Fibroblast of lung (primary cell): ENCODE results near the gene ULK2. TPM values are rescaled to one million over a fixed set of nuclear protein-coding genes. Genes with fewer than 3 reads are reported as not detected.

Experiments used
- DNase-seq, 2 donors: peaks; one replicate each; pipeline versions ENCODE4 v3.0.0 to v3.0.0-alpha.2; 2010; ENCODE audit warnings: low read depth in 2 of 2
- H2AFZ ChIP-seq: 2 replicates; pipeline ENCODE4 v1.5.1; 2012; ENCODE audit warnings: low read length, control low read depth, inconsistent platforms
- H3K27ac ChIP-seq: 2 replicates; pipeline ENCODE4 v1.5.1; 2011; ENCODE audit warnings: low read length, control low read depth; ENCODE audit not compliant: insufficient read depth
- H3K27me3 ChIP-seq: 2 replicates; pipeline ENCODE4 v1.5.1; 2011; ENCODE audit warnings: mild to moderate bottlenecking, low read length; ENCODE audit not compliant: control insufficient read depth, insufficient read depth
- H3K36me3 ChIP-seq: 2 replicates; pipeline ENCODE4 v1.5.1; 2011; ENCODE audit warnings: low read length; ENCODE audit not compliant: control insufficient read depth, insufficient read depth
- H3K4me1 ChIP-seq: 2 replicates; pipeline ENCODE4 v1.5.1; 2011; ENCODE audit warnings: low read length; ENCODE audit not compliant: control insufficient read depth, insufficient read depth; ENCODE audit errors: extremely low read depth
- H3K4me2 ChIP-seq: 2 replicates; pipeline ENCODE4 v1.5.1; 2011; ENCODE audit warnings: low read length, control low read depth; ENCODE audit not compliant: insufficient read depth; ENCODE audit errors: extremely low read depth
- H3K4me3 ChIP-seq, 4 experiments: fragments of 200-600 bp in 1 of 4; sonication (generic) in 1 of 4; replicated peaks in 1 of 4; 2 replicates each; pipeline ENCODE4 v1.5.1; 2011 to 2016; ENCODE audit warnings: low read length in 4 of 4, low read depth in 3 of 4, mild to moderate bottlenecking in 3 of 4, control low read depth in 2 of 4, inconsistent platforms in 1 of 4, mixed read lengths in 1 of 4; ENCODE audit not compliant: insufficient read depth in 1 of 4; ENCODE audit errors: control extremely low read depth in 1 of 4
- H3K79me2 ChIP-seq: 2 replicates; pipeline ENCODE4 v1.5.1; 2012; ENCODE audit warnings: mild to moderate bottlenecking, low read length, inconsistent platforms; ENCODE audit not compliant: control insufficient read depth, insufficient read depth
- H3K9ac ChIP-seq: 2 replicates; pipeline ENCODE4 v1.5.1; 2011; ENCODE audit warnings: mild to moderate bottlenecking, low read length, control low read depth; ENCODE audit not compliant: insufficient read depth
- H3K9me3 ChIP-seq: 2 replicates; pipeline ENCODE4 v1.5.1; 2012; ENCODE audit warnings: low read depth, low read length; ENCODE audit not compliant: control insufficient read depth, insufficient read depth
- H4K20me1 ChIP-seq: 2 replicates; pipeline ENCODE4 v1.5.1; 2011; ENCODE audit warnings: low read length; ENCODE audit not compliant: control insufficient read depth, insufficient read depth; ENCODE audit errors: extremely low read depth
- CTCF ChIP-seq, 2 donors: IDR thresholded peaks in 1 of 2; conservative IDR thresholded peaks in 1 of 2; 1 replicate in 1 of 2; 2 replicates in 1 of 2; pipeline ENCODE4 v1.5.1; 2011 to 2012; ENCODE audit warnings: low read length in 2 of 2, control low read depth in 1 of 2, inconsistent platforms in 1 of 2, low read depth in 1 of 2, mild to moderate bottlenecking in 1 of 2
- EZH2 ChIP-seq: IDR thresholded peaks from 2 replicates; pipeline ENCODE4 v1.5.1; 2012; ENCODE audit warnings: low read length, control low read depth, mild to moderate bottlenecking; ENCODE audit errors: missing control alignments
- polyA minus RNA-seq: library from RNA; depleted of rRNA, polyadenylated mRNA; stranded (reverse); fragments of >200 nt; gene quantifications from 2 replicates; pipeline ENCODE4 v1.2.3, GENCODE V29; 2011; ENCODE audit warnings: low replicate concordance
- polyA plus RNA-seq, 2 donors: library from polyadenylated mRNA; depleted of rRNA in 1 of 2; stranded (reverse) in 1 of 2; unstranded in 1 of 2; fragments of >200 nt; gene quantifications; 2 replicates each; pipeline ENCODE4 v1.2.1, GENCODE V29; 2011 to 2012; ENCODE audit warnings: missing spikeins in 1 of 2
- total RNA-seq: library from RNA; depleted of rRNA; stranded (reverse); fragments of >200 nt; gene quantifications from 2 replicates; pipeline ENCODE4 v1.2.1, GENCODE V29; 2014

The ULK2 gene
- 46.1 and 46.5 TPM in 2 replicates for total RNA-seq
- polyA plus RNA-seq = 15.8 and 20.0 TPM in 2 replicates
- polyA plus RNA-seq (2012) = 7.8 and 9.4 TPM in 2 replicates
- 19.2 and 45.0 TPM in 2 replicates for polyA minus RNA-seq

GRCh38 chr17:19867329-19868078 is at the start of gene ULK2:
Gene ULK2 (minus strand): TSS chr17:19867936. CDS start chr17:19867417, 519 bp downstream.
- TF ChIP-seq CTCF (conservative IDR thresholded peaks at IDR 0.05 in 1 of 2, IDR thresholded peaks at IDR 0.05 in 1 of 2; ENCODE audit: low read depth in 1 of 2, low read length in 2 of 2) (no peak), EZH2 (no peak)
- Histone ChIP-seq H3K9me3 (no peaks in the 10 kb centered on the region), H3K4me1 (no peaks in the 10 kb centered on the region)

GRCh38 chr17:19915245-19915978 is 47.7 kb upstream of the ULK2 start:
- Histone ChIP-seq H4K20me1 (no peaks in the 10 kb centered on the region), H3K27ac (no peak overlapping the region), H3K9ac (no peak overlapping the region), H3K4me2 (no peak overlapping the region), H3K36me3 (peaks cover 3% of the 10 kb centered on the region), H2AFZ (no peak overlapping the region), H3K4me1 (no peaks in the 10 kb centered on the region), H3K9me3 (no peaks in the 10 kb centered on the region), H3K4me3 (no peak overlapping the region), H3K27me3 (no peaks in the 10 kb centered on the region), H3K79me2 (no peaks in the 10 kb centered on the region)
- no peak for DNase-seq
- TF ChIP-seq EZH2 = no peak

More at GRCh38 chr17:19867329-19868078, at the start of gene ULK2:
- Histone ChIP-seq H2AFZ (peak within 1 kb of the TSS; percentile 87), H3K36me3 (no peaks in the 10 kb centered on the region), H3K79me2 (no peaks in the 10 kb centered on the region), H3K27ac (peak within 1 kb of the TSS; percentile 59), H3K9ac (peak within 1 kb of the TSS; percentile 77), H3K27me3 (no peaks in the 10 kb centered on the region), H3K4me2 (peak within 1 kb of the TSS; percentile 93), H3K4me3 (peak within 1 kb of the TSS; percentile 63 to 86 (median 76)), H4K20me1 (no peaks in the 10 kb centered on the region)
- DNase-seq = peak; percentile 80 to 84

GRCh38 chr17:19911033-19911432 is 43.3 kb upstream of the ULK2 start:
- H3K9me3 ChIP-seq = no peaks in the 10 kb centered on the region
- H3K4me1 ChIP-seq = no peaks in the 10 kb centered on the region
- no peak overlapping the region for H3K4me3 ChIP-seq
- H3K27ac ChIP-seq = no peak overlapping the region
- H3K9ac ChIP-seq = no peak overlapping the region
- H4K20me1 ChIP-seq = no peaks in the 10 kb centered on the region
- H3K27me3 ChIP-seq = no peaks in the 10 kb centered on the region
- TF ChIP-seq EZH2 (no peak), CTCF (conservative IDR thresholded peaks at IDR 0.05 in 1 of 2, IDR thresholded peaks at IDR 0.05 in 1 of 2; ENCODE audit: low read depth in 1 of 2, low read length in 2 of 2) (no peak)
- no peak overlapping the region for H3K4me2 ChIP-seq
- H3K79me2 ChIP-seq = no peaks in the 10 kb centered on the region
- no peak for DNase-seq
- peaks cover 2% of the 10 kb centered on the region for H3K36me3 ChIP-seq
- H2AFZ ChIP-seq = no peak overlapping the region
